NB4 (cell line): ENCODE measurements around the gene GPBP1.
A peak's percentile ranks its signal among the peaks of the same experiment; 100 is the strongest.
"Not testable (repeated sequence)": the region's sequence is repeated elsewhere in the genome, so short reads cannot be mapped to it uniquely, and the experiment has no call there.

Experiments
- DNase-seq: peaks from one replicate; pipeline ENCODE4 v3.0.0; 2010; ENCODE audit warnings: low read depth
- H3K4me3 ChIP-seq: one replicate; pipeline ENCODE4 v1.5.1; 2011; ENCODE audit warnings: mild to moderate bottlenecking, low read depth, low read length, moderate library complexity
- CTCF ChIP-seq: IDR thresholded peaks from one replicate; pipeline ENCODE4 v1.5.1; 2012; ENCODE audit warnings: low read depth, low read length
- MAX ChIP-seq: IDR thresholded peaks from 2 replicates; pipeline ENCODE4 v1.6.1; 2011; ENCODE audit warnings: low read depth, low read length
- MYC ChIP-seq: IDR thresholded peaks from 2 replicates; pipeline ENCODE4 v1.6.1; 2011; ENCODE audit warnings: low read depth, low read length
- POLR2A ChIP-seq: IDR thresholded peaks from 2 replicates; pipeline ENCODE4 v1.6.1; 2011; ENCODE audit warnings: mild to moderate bottlenecking; ENCODE audit not compliant: insufficient read length; ENCODE audit errors: extremely low read depth

The GPBP1 gene

GRCh38 chr5:57166276-57166675, 7.6 kb upstream of the GPBP1 start:
- peak; percentile 48; the same call in 1 of the 2 replicates for TF ChIP-seq MYC
- no peak for TF ChIP-seq CTCF
- no peak for TF ChIP-seq POLR2A
- peak; percentile 78 for TF ChIP-seq MAX
- peak; percentile 74 for DNase-seq

GRCh38 chr5:57167201-57167600, 6.7 kb upstream of the GPBP1 start:
- DNase-seq, result no peak
- TF ChIP-seq MYC (no peak), CTCF (no peak), POLR2A (no peak), MAX (no peak)

More at GRCh38 chr5:57166276-57166675, 7.6 kb upstream of the GPBP1 start:
- no peak overlapping the region for H3K4me3 ChIP-seq

GRCh38 chr5:57170116-57170515, 3.7 kb upstream of the GPBP1 start:
- DNase-seq, H3K4me3 ChIP-seq: not testable (repeated sequence)

More at GRCh38 chr5:57167201-57167600, 6.7 kb upstream of the GPBP1 start:
- H3K4me3 ChIP-seq, result no peak overlapping the region

GRCh38 chr5:57171816-57172465, 1.9 kb upstream of the GPBP1 start:
- peak overlapping the region; percentile 74 for H3K4me3 ChIP-seq
- no peak for DNase-seq
- TF ChIP-seq CTCF (no peak), POLR2A (no peak), MYC (no peak), MAX (no peak)

GRCh38 chr5:57172466-57173318, 1.2 kb upstream of the GPBP1 start:
- peak; percentile 62 for DNase-seq
- peak overlapping the region; percentile 74 for H3K4me3 ChIP-seq
- TF ChIP-seq POLR2A (no peak), MYC (peak; percentile 14; the same call in 1 of the 2 replicates), MAX (no peak), CTCF (no peak)

GRCh38 chr5:57174128-57174889, 450 bp downstream of the GPBP1 start:
- no peak for TF ChIP-seq POLR2A
- TF ChIP-seq CTCF, result no peak
- TF ChIP-seq MAX, result no peak
- TF ChIP-seq MYC, result no peak
- DNase-seq, result peak; percentile 70
- peak overlapping the region; percentile 97 for H3K4me3 ChIP-seq
